AG04449 (cell line): ENCODE results near the gene CRYBG2.

ENCODE experiments used
- CTCF ChIA-PET: fragments of 350-600 bp; formaldehyde crosslinking; extraction: SDS; loops from one replicate; lab custom pipeline; 2021; ENCODE audit warnings: antibody characterized with exemption; lab: Yijun Ruan, JAX
- POLR2A ChIA-PET: fragments of 400-600, 350-600 bp; formaldehyde crosslinking; extraction: SDS; loops from one replicate; lab custom pipeline; 2020; ENCODE audit warnings: antibody characterized with exemption, inconsistent platforms; lab: Yijun Ruan, JAX
- DNase-seq: peaks from one replicate; pipeline ENCODE4 v3.0.0-alpha.2; 2010; ENCODE audit warnings: low read depth, low spot score
- H3K4me3 ChIP-seq: 2 replicates; pipeline ENCODE4 v1.5.1; 2011; ENCODE audit warnings: low read depth, mild to moderate bottlenecking, control low read depth, low read length
- CTCF ChIP-seq: IDR thresholded peaks from one replicate; pipeline ENCODE4 v1.5.1; 2011; ENCODE audit warnings: mild to moderate bottlenecking, moderate library complexity, low read length, control low read depth, inconsistent platforms; ENCODE audit not compliant: insufficient read depth; ENCODE audit errors: missing control alignments

CRYBG2 gene

GRCh38 chr1:26328597-26328996 is 25.3 kb downstream of the CRYBG2 start:
- POLR2A ChIA-PET: interaction anchor here (0.6 kb wide), 1 partner anchor 680 kb away, joined by 3 read pairs; no protein-coding TSS in a partner anchor
- DNase-seq: no peak
- no peak for TF ChIP-seq CTCF
- no peak overlapping the region for H3K4me3 ChIP-seq
- CTCF ChIA-PET: interaction anchor here (1.4 to 1.8 kb wide), 3 partner anchors 36 to 95 kb away, joined by 4 to 7 read pairs (median 5); partner anchors contain the start of gene CEP85

GRCh38 chr1:26327956-26328362 is 26.0 kb downstream of the CRYBG2 start:
- POLR2A ChIA-PET: interaction anchor here (0.6 kb wide), 1 partner anchor 681 kb away, joined by 3 read pairs; no protein-coding TSS in a partner anchor
- no peak for DNase-seq
- H3K4me3 ChIP-seq: no peak overlapping the region
- no peak for TF ChIP-seq CTCF
- CTCF ChIA-PET: interaction anchor here (0.8 to 11.9 kb wide), 5 partner anchors 36 to 94 kb away, joined by 3 to 179 read pairs (median 4); partner anchors contain the start of genes CEP85 and SH3BGRL3

- no peak for TF ChIP-seq CTCF
- H3K4me3 ChIP-seq: no peak overlapping the region
- ChIA-PET CTCF (interaction anchor here (1.6 to 11.9 kb wide), 3 partner anchors 17 to 155 kb away, joined by 3 to 179 read pairs (median 139); partner anchors contain the start of genes SH3BGRL3, UBXN11 and ZNF593), POLR2A (no interaction called here)
- DNase-seq: no peak
Observed at GRCh38 chr1:26324550-26324949, 29.4 kb downstream of the CRYBG2 start.

GRCh38 chr1:26323382-26323781 is 30.5 kb downstream of the CRYBG2 start:
- no peak for TF ChIP-seq CTCF
- CTCF ChIA-PET: interaction anchor here (1.0 to 11.9 kb wide), 16 partner anchors 8 to 219 kb away, joined by 3 to 179 read pairs (median 16); partner anchors contain the start of genes CEP85, SH3BGRL3, UBXN11 and ZNF593
- POLR2A ChIA-PET: interaction anchor here (0.6 kb wide), 1 partner anchor 17 kb away, joined by 3 read pairs; the partner anchor contains the start of gene UBXN11
- H3K4me3 ChIP-seq: no peak overlapping the region
- no peak for DNase-seq

- H3K4me3 ChIP-seq: no peak overlapping the region
- ChIA-PET POLR2A (interaction anchor here (0.6 to 1.3 kb wide), 2 partner anchors 46 to 153 kb away, joined by 4 read pairs; no protein-coding TSS in a partner anchor), CTCF (interaction anchor here (0.6 to 11.9 kb wide), 43 partner anchors 10 to 243 kb away, joined by 3 to 179 read pairs (median 6); partner anchors contain the start of genes C1orf232, CATSPER4, CEP85 and CNKSR1)
- DNase-seq: no peak
- TF ChIP-seq CTCF: no peak
Observed at GRCh38 chr1:26322042-26322331, 31.9 kb downstream of the CRYBG2 start.

GRCh38 chr1:26321315-26322041 is 32.5 kb downstream of the CRYBG2 start:
- ChIA-PET CTCF (interaction anchor here (0.6 to 11.9 kb wide), 48 partner anchors 10 to 242 kb away, joined by 3 to 179 read pairs (median 6); partner anchors contain the start of genes C1orf232, CATSPER4, CEP85 and CNKSR1), POLR2A (interaction anchor here (0.6 to 1.3 kb wide), 2 partner anchors 46 to 152 kb away, joined by 4 read pairs; no protein-coding TSS in a partner anchor)
- peak; percentile 94 for TF ChIP-seq CTCF
- no peak overlapping the region; the same call in 1 of the 2 replicates for H3K4me3 ChIP-seq
- peak; percentile 24 for DNase-seq
